ENCODE data around the gene NUP155. TPM values are rescaled to one million over a fixed set of nuclear protein-coding genes. Genes with fewer than 3 reads are reported as not detected.
"Not testable (repeated sequence)": the region's sequence is repeated elsewhere in the genome, so short reads cannot be mapped to it uniquely, and the experiment has no call there.

Gene NUP155
- total RNA-seq, 2 experiments from 2014 or later: 40.7 to 43.4 TPM

DNA sequence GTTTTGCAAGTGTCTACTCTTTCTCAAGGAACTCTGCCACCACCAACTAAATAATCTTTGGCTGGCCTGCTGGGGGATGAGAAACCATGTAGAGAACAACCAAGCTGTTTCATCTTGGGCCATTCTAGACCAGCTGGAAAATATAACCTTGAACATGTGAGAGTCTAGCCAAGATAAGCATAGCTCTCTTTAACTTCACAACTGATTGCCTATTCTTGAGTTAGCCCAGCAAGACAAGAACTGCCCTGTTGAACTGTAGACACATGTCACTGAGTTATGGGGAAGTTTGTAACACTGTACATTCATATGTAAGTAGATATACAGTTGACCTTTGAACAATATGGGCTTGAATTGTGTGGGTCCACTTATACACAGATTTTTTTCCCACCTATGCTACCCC lies 44.4 kb downstream of the NUP155 start:
- no peak for DNase-seq
- POLR2A ChIA-PET: no interaction called here
- Mint-ChIP-seq H3K27me3 (no peaks in the 10 kb centered on the region), H3K36me3 (peaks cover 29% of the 10 kb centered on the region), H3K4me3 (no peak overlapping the region), H3K9me3 (no peaks in the 10 kb centered on the region), H3K27ac (no peak overlapping the region), H3K4me1 (no peaks in the 10 kb centered on the region)
- no peak for ATAC-seq (ENCODE audit: low read depth)

GRCh38 chr5:37323607-37324006 lies 47.3 kb downstream of the NUP155 start:
- Mint-ChIP-seq H3K4me3 (no peak overlapping the region), H3K9me3 (no peaks in the 10 kb centered on the region)

DNA sequence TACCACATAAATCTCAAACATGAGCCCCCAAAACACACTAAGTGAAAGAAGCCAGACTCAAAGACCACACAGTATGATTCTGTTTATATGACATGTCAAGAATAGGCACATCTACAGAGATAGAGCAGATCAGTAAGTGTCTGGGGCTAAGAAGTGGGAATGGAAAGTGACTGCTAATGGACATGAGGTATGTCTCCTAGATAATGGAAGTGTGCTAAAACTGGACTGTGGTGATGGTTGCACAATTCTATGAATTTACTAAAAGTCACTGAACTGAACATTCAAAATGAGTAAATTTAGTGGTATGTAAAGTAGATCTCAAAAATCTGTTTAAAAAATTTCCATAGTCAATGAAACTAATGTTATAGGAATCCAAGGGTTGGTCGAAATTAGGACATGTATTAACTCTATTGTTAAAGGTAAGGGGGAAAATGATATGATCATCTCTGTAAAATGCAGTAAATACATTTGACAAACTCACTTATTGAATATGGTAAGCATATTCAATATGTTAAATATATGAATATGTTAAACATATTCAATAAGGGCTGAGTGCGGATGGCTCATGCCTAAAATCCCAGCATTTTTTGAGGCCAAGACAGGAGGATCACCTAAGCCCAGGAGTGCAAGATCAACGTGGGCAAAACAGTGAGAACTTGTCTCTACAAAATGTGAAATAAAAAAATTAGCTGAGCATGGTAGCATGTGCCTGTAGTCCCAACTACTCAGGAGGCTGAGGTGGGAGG lies 51.7 kb downstream of the NUP155 start:
- H3K4me3 Mint-ChIP-seq: no peak overlapping the region

More at GRCh38 chr5:37323607-37324006, 47.3 kb downstream of the NUP155 start:
- H3K27me3 Mint-ChIP-seq: no peaks in the 10 kb centered on the region
- POLR2A ChIA-PET: no interaction called here
- no peak for ATAC-seq (ENCODE audit: low read depth)
- H3K4me1 Mint-ChIP-seq: no peaks in the 10 kb centered on the region
- peaks cover 29% of the 10 kb centered on the region for H3K36me3 Mint-ChIP-seq
- no peak for DNase-seq
- no peak overlapping the region for H3K27ac Mint-ChIP-seq

GRCh38 chr5:37316027-37316426 lies 54.9 kb downstream of the NUP155 start:
- Mint-ChIP-seq H3K4me1 (no peaks in the 10 kb centered on the region), H3K27ac (no peak overlapping the region), H3K36me3 (peaks cover 44% of the 10 kb centered on the region), H3K27me3 (no peaks in the 10 kb centered on the region), H3K4me3 (no peak overlapping the region), H3K9me3 (no peaks in the 10 kb centered on the region)
- ATAC-seq (ENCODE audit: low read depth) (no peak), DNase-seq (no peak)
- POLR2A ChIA-PET: no interaction called here

More for the DNA sequence above, 51.7 kb downstream of the NUP155 start:
- POLR2A ChIA-PET: no interaction called here
- Mint-ChIP-seq H3K27ac (no peak overlapping the region), H3K4me1 (no peaks in the 10 kb centered on the region), H3K36me3 (peaks cover 34% of the 10 kb centered on the region), H3K27me3 (no peaks in the 10 kb centered on the region), H3K9me3 (no peaks in the 10 kb centered on the region)
- no peak for DNase-seq
- ATAC-seq (ENCODE audit: low read depth): no peak

GRCh38 chr5:37310360-37310759 lies 60.5 kb downstream of the NUP155 start:
- no peaks in the 10 kb centered on the region for H3K4me1 Mint-ChIP-seq
- H3K9me3 Mint-ChIP-seq: no peaks in the 10 kb centered on the region
- no peak overlapping the region for H3K4me3 Mint-ChIP-seq
- peaks cover 43% of the 10 kb centered on the region for H3K36me3 Mint-ChIP-seq
- no peak for DNase-seq
- POLR2A ChIA-PET: no interaction called here
- no peak for ATAC-seq (ENCODE audit: low read depth)
- H3K27me3 Mint-ChIP-seq: no peaks in the 10 kb centered on the region
- H3K27ac Mint-ChIP-seq: no peak overlapping the region

GRCh38 chr5:37308793-37309192 lies 62.1 kb downstream of the NUP155 start:
- ATAC-seq (ENCODE audit: low read depth) (no peak), DNase-seq (no peak)
- H3K27ac Mint-ChIP-seq: no peak overlapping the region
- POLR2A ChIA-PET: no interaction called here
- H3K4me1 Mint-ChIP-seq: no peaks in the 10 kb centered on the region
- H3K9me3 Mint-ChIP-seq: no peaks in the 10 kb centered on the region
- peaks cover 35% of the 10 kb centered on the region for H3K36me3 Mint-ChIP-seq
- H3K4me3 Mint-ChIP-seq: no peak overlapping the region
- H3K27me3 Mint-ChIP-seq: no peaks in the 10 kb centered on the region

DNA sequence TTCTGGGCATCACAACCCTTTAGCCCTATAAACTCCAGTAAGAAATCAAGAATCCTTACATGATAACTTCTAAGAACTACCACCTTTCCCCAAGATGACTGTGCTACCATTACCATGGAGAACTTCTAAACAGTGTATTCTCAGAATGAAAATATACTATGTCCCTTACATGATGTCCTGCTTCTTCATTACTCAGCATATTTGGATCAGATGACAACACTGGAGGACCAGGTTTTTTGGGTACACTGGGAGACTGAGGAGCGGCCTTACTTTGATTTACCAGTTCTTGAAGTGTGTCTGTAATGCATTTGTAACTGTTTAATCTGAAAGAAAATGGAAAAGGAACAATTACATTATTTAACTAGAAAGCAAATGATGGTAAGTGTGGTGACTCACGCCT lies 66.0 kb downstream of the NUP155 start:
- Mint-ChIP-seq H3K4me3 (no peak overlapping the region), H3K27me3 (no peaks in the 10 kb centered on the region), H3K9me3 (no peaks in the 10 kb centered on the region), H3K4me1 (no peaks in the 10 kb centered on the region), H3K36me3 (peaks cover 26% of the 10 kb centered on the region), H3K27ac (no peak overlapping the region)
- ATAC-seq (ENCODE audit: low read depth) (no peak), DNase-seq (no peak)
- POLR2A ChIA-PET: no interaction called here

DNA sequence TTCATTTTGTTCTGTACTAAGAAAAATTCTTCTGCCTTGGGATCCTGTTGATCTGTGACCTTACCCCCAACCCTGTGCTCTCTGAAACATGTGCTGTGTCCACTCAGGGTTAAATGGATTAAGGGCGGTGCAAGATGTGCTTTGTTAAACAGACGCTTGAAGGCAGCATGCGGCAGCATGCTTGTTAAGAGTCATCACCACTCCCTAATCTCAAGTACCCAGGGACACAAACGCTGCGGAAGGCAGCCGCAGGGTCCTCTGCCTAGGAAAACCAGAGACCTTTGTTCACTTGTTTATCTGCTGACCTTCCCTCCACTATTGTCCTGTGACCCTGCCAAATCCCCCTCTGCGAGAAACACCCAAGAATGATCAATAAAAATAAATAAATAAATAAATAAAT lies 74.6 kb downstream of the NUP155 start:
- POLR2A ChIA-PET; DNase-seq; H3K9me3 Mint-ChIP-seq; H3K4me1 Mint-ChIP-seq; H3K27me3 Mint-ChIP-seq; ATAC-seq (ENCODE audit: low read depth); H3K27ac Mint-ChIP-seq; H3K4me3 Mint-ChIP-seq: not testable (repeated sequence)
- H3K36me3 Mint-ChIP-seq: peaks cover 27% of the 10 kb centered on the region

GRCh38 chr5:37283214-37283820 lies 87.6 kb downstream of the NUP155 start:
- ATAC-seq (ENCODE audit: low read depth) (no peak), DNase-seq (no peak)
- Mint-ChIP-seq H3K27me3 (no peaks in the 10 kb centered on the region), H3K36me3 (peaks cover 15% of the 10 kb centered on the region), H3K9me3 (peaks cover 27% of the 10 kb centered on the region), H3K27ac (no peak overlapping the region), H3K4me3 (no peak overlapping the region), H3K4me1 (no peaks in the 10 kb centered on the region)
- POLR2A ChIA-PET: no interaction called here

GRCh38 chr5:37275511-37275910 lies 95.4 kb downstream of the NUP155 start:
- Mint-ChIP-seq H3K27me3 (no peaks in the 10 kb centered on the region), H3K27ac (no peak overlapping the region), H3K4me1 (no peaks in the 10 kb centered on the region), H3K9me3 (peaks cover 13% of the 10 kb centered on the region), H3K4me3 (no peak overlapping the region), H3K36me3 (peaks cover under 1% of the 10 kb centered on the region)
- no peak for ATAC-seq (ENCODE audit: low read depth)
- POLR2A ChIA-PET: no interaction called here
- DNase-seq: no peak

DNA sequence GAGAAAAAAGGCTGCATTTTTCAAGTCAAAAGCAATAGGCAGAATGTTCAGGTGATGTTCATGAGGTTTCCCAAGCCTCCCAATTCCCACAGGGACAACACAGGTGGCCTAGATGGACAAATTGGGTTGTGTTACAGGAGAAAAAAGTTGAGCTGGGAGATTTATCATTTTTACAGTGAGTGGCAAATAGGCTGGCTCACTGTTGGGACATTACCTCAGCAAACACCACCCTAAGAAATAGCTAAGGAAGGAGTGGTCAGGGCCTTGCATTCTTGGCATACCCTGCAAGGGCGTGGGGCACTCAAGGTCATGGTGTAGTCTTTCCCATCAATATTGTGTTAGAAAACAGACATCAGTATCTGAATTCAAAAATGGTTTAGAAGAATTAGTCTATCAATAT lies 98.4 kb downstream of the NUP155 start:
- H3K4me3 Mint-ChIP-seq: no peak overlapping the region
- DNase-seq (no peak), ATAC-seq (ENCODE audit: low read depth) (no peak)
- peaks cover 13% of the 10 kb centered on the region for H3K9me3 Mint-ChIP-seq
- no peaks in the 10 kb centered on the region for H3K36me3 Mint-ChIP-seq
- no peaks in the 10 kb centered on the region for H3K27me3 Mint-ChIP-seq
- POLR2A ChIA-PET: no interaction called here
- H3K27ac Mint-ChIP-seq: no peak overlapping the region
- H3K4me1 Mint-ChIP-seq: no peaks in the 10 kb centered on the region

DNA sequence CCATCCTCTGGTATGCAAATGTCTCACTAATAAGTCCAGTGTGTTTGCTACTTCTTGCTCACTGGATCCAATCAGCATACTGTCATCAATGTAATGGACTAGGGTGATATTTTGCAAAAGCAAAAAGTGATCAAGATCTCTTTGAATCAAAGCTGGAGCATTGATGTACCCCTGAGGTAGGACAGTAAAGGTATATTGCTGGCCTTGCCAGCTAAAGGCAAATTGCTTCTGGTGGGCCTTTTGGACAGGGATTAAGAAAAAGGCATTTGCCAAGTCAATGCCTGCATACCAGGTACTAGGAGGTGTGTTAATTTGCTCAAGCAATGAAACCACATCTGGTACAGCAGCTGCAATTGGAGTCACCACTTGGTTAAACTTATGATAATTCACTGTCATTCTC lies 102.8 kb downstream of the NUP155 start:
- H3K36me3 Mint-ChIP-seq; H3K4me1 Mint-ChIP-seq; ATAC-seq (ENCODE audit: low read depth); H3K4me3 Mint-ChIP-seq; POLR2A ChIA-PET; H3K27ac Mint-ChIP-seq; DNase-seq; H3K27me3 Mint-ChIP-seq: not testable (repeated sequence)
- peaks cover 22% of the 10 kb centered on the region for H3K9me3 Mint-ChIP-seq

DNA sequence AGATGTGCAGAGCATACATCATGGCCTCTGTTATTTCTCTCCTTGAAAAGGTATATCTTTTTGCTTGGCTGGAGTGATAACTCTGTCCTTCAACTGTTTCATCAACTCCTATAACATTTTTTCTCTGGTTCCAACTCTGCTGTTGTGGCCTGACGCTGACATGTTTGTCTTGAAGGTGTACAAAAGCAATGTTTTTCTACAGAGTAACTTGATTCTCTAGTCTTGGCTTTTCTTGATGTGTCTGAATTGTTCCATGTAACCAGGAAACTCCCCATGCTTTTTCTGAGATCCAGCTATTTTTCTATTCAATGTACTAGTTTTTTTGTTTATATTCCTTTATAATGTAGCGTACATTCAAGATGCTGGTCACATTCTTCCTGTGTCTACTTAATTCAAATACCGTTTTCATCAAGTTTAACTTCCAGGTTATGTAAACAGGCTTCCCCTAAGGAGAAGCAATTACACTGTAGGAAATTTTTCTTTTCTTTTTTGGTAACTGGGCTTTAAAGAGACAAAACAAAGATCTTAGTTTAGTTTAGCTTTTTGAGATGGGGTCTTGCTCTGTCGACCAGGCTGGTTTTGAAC lies 115.0 kb downstream of the NUP155 start:
- no peaks in the 10 kb centered on the region for H3K4me1 Mint-ChIP-seq
- ATAC-seq (ENCODE audit: low read depth): no peak
- no peak for DNase-seq
- peaks cover 4% of the 10 kb centered on the region for H3K36me3 Mint-ChIP-seq
- H3K27me3 Mint-ChIP-seq: no peaks in the 10 kb centered on the region
- no peak overlapping the region for H3K4me3 Mint-ChIP-seq
- POLR2A ChIA-PET: no interaction called here
- peaks cover 10% of the 10 kb centered on the region for H3K9me3 Mint-ChIP-seq
- no peak overlapping the region for H3K27ac Mint-ChIP-seq

GRCh38 chr5:37254581-37254980 lies 116.3 kb downstream of the NUP155 start:
- H3K4me1 Mint-ChIP-seq: peaks cover 5% of the 10 kb centered on the region
- H3K9me3 Mint-ChIP-seq: peaks cover 10% of the 10 kb centered on the region
- H3K27me3 Mint-ChIP-seq: no peaks in the 10 kb centered on the region
- peaks cover 4% of the 10 kb centered on the region for H3K36me3 Mint-ChIP-seq
- DNase-seq (no peak), ATAC-seq (ENCODE audit: low read depth) (no peak)
- POLR2A ChIA-PET: no interaction called here
- H3K4me3 Mint-ChIP-seq: no peak overlapping the region
- no peak overlapping the region for H3K27ac Mint-ChIP-seq
